ENCODE data around the gene GNL1. TPM values are rescaled to one million over a fixed set of nuclear protein-coding genes. Genes with fewer than 3 reads are reported as not detected.

The GNL1 gene
- total and polyA plus RNA-seq, 4 donors = 40.3 to 97.1 (median 77.3) TPM

DNA sequence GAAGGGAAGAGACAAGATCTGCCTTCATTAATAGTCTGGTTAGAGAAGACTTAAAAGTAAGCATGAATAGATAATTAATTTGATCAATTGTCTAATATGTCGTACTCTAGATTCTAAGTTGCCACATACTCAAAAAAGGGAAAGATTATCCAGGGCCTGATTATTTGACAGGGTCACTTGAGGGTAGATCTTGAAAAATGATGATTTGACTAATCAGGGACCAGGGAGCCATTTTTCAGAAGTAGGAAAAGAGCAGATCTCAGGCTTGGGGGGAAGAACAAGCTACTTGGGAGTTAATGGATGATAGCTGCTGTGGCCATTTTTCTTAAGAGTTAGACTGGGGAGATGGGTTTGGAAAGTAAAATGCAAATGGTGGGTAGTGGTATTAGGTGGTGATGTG is 36.0 kb upstream of the GNL1 start:
- no peaks in the 10 kb centered on the region for H3K9me3 ChIP-seq (ENCODE audit: control insufficient read depth, insufficient read depth, low read length)
- no peaks in the 10 kb centered on the region for H3K4me1 ChIP-seq (ENCODE audit: control insufficient read depth, insufficient read depth, low read length)
- no peak overlapping the region for H3K27ac ChIP-seq (ENCODE audit: low read depth, low read length)
- DNase-seq (ENCODE audit: low read depth in 4 of 6, low spot score in 6 of 6) = no peak
- H3K27me3 ChIP-seq (ENCODE audit: control insufficient read depth, insufficient read depth, low read length) = no peaks in the 10 kb centered on the region
- no peak overlapping the region for H3K4me3 ChIP-seq (ENCODE audit: low read depth, low read length)
- WGBS (ENCODE audit: insufficient coverage) = no CpG with 5 or more reads among the region's 1 CpG
- peaks cover 67% of the 10 kb centered on the region for H3K36me3 ChIP-seq (ENCODE audit: control insufficient read depth, insufficient read depth, low read length)

DNA sequence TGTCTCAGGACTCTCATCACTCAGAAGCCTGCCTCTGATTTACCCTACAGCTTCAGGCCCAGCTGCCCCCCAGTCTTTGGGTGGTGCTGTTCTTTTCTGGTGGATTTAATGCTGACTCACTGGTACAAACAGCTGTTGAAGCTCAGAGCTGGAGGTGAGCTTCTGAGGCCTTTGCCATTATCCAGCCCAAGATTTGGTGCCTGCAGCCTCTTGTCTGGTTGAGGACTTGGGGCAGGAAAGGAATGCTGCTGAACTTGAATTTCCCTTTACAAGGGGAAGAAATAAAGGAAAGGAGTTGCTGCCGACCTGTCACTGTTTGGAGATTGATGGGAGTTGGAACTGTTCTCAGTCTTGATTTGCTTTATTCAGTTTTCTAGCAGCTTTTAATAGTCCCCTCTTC is 34.7 kb upstream of the GNL1 start:
- no CpG with 5 or more reads among the region's 1 CpG for WGBS (ENCODE audit: insufficient coverage)

DNA sequence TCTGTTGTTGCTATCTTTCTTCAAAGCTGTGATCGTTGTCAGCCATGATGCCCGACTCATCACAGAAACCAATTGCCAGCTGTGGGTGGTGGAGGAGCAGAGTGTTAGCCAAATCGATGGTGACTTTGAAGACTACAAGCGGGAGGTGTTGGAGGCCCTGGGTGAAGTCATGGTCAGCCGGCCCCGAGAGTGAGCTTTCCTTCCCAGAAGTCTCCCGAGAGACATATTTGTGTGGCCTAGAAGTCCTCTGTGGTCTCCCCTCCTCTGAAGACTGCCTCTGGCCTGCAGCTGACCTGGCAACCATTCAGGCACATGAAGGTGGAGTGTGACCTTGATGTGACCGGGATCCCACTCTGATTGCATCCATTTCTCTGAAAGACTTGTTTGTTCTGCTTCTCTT is 34.2 kb upstream of the GNL1 start:
- Histone ChIP-seq H3K4me1 (ENCODE audit: control insufficient read depth, insufficient read depth, low read length) (no peaks in the 10 kb centered on the region), H3K36me3 (ENCODE audit: control insufficient read depth, insufficient read depth, low read length) (peaks cover 85% of the 10 kb centered on the region), H3K27me3 (ENCODE audit: control insufficient read depth, insufficient read depth, low read length) (no peaks in the 10 kb centered on the region), H3K4me3 (ENCODE audit: low read depth, low read length) (no peak overlapping the region), H3K9me3 (ENCODE audit: control insufficient read depth, insufficient read depth, low read length) (no peaks in the 10 kb centered on the region), H3K27ac (ENCODE audit: low read depth, low read length) (no peak overlapping the region)
- DNase-seq (ENCODE audit: low read depth in 4 of 6, low spot score in 6 of 6) = no peak
- WGBS (ENCODE audit: insufficient coverage) = 89% methylated on average over 7 of the region's 8 CpGs

More for the DNA sequence above, 34.7 kb upstream of the GNL1 start:
- no peaks in the 10 kb centered on the region for H3K27me3 ChIP-seq (ENCODE audit: control insufficient read depth, insufficient read depth, low read length)
- no peak overlapping the region for H3K27ac ChIP-seq (ENCODE audit: low read depth, low read length)
- no peak for DNase-seq (ENCODE audit: low read depth in 4 of 6, low spot score in 6 of 6)
- peaks cover 80% of the 10 kb centered on the region for H3K36me3 ChIP-seq (ENCODE audit: control insufficient read depth, insufficient read depth, low read length)
- no peaks in the 10 kb centered on the region for H3K4me1 ChIP-seq (ENCODE audit: control insufficient read depth, insufficient read depth, low read length)
- no peaks in the 10 kb centered on the region for H3K9me3 ChIP-seq (ENCODE audit: control insufficient read depth, insufficient read depth, low read length)
- no peak overlapping the region for H3K4me3 ChIP-seq (ENCODE audit: low read depth, low read length)

DNA sequence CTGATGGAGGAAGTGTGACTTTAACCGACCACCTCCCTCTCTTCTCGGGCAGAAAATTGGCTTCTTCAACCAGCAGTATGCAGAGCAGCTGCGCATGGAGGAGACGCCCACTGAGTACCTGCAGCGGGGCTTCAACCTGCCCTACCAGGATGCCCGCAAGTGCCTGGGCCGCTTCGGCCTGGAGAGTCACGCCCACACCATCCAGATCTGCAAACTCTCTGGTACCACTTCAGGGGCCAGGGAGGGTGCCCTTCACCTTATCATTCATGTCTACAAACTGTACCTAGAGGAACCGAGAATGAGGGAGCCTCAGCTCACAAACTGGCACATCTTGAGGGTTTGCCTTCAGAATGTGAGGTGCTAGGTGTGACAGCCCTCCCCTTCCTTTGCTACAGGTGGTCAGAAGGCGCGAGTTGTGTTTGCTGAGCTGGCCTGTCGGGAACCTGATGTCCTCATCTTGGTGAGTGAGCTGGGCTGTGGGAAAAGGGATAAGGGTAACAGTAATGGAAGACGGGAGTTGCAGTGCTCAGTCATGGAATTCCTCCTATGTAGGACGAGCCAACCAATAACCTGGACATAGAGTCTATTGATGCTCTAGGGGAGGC is 33.6 kb upstream of the GNL1 start:
- H3K9me3 ChIP-seq (ENCODE audit: control insufficient read depth, insufficient read depth, low read length) = no peaks in the 10 kb centered on the region
- H3K27me3 ChIP-seq (ENCODE audit: control insufficient read depth, insufficient read depth, low read length) = no peaks in the 10 kb centered on the region
- DNase-seq (ENCODE audit: low read depth in 4 of 6, low spot score in 6 of 6) = no peak
- H3K36me3 ChIP-seq (ENCODE audit: control insufficient read depth, insufficient read depth, low read length) = peaks cover 87% of the 10 kb centered on the region
- H3K4me1 ChIP-seq (ENCODE audit: control insufficient read depth, insufficient read depth, low read length) = no peaks in the 10 kb centered on the region
- H3K4me3 ChIP-seq (ENCODE audit: low read depth, low read length) = no peak overlapping the region
- 92% methylated on average over 10 of the region's 15 CpGs for WGBS (ENCODE audit: insufficient coverage)
- no peak overlapping the region for H3K27ac ChIP-seq (ENCODE audit: low read depth, low read length)

DNA sequence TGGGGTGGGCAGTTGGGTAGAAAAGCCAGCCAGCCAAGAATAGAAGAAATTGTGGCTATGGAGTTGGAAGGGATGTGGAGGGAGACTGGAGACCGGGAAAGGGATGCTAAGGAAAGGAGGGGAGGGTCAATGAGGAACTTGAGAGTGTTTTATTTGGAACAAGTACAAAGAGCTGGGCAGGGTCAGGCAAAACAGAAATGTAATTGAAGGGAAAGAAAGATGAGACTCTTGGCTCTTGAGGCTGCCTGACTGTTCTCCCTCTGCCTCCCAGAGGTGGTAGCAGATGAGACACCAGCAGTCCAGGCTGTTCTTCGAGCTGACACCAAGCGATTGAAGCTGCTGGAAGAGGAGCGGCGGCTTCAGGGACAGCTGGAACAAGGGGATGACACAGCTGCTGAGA is 27.6 kb upstream of the GNL1 start:
- H3K4me1 ChIP-seq (ENCODE audit: control insufficient read depth, insufficient read depth, low read length) = no peaks in the 10 kb centered on the region
- H3K9me3 ChIP-seq (ENCODE audit: control insufficient read depth, insufficient read depth, low read length) = no peaks in the 10 kb centered on the region
- H3K27me3 ChIP-seq (ENCODE audit: control insufficient read depth, insufficient read depth, low read length) = no peaks in the 10 kb centered on the region
- WGBS (ENCODE audit: insufficient coverage) = 89% methylated on average over 3 of the region's 5 CpGs
- DNase-seq (ENCODE audit: low read depth in 4 of 6, low spot score in 6 of 6) = peak in 1 of 6 donors; percentile 41
- no peak overlapping the region for H3K27ac ChIP-seq (ENCODE audit: low read depth, low read length)
- peaks cover 95% of the 10 kb centered on the region for H3K36me3 ChIP-seq (ENCODE audit: control insufficient read depth, insufficient read depth, low read length)
- H3K4me3 ChIP-seq (ENCODE audit: low read depth, low read length) = no peak overlapping the region

DNA sequence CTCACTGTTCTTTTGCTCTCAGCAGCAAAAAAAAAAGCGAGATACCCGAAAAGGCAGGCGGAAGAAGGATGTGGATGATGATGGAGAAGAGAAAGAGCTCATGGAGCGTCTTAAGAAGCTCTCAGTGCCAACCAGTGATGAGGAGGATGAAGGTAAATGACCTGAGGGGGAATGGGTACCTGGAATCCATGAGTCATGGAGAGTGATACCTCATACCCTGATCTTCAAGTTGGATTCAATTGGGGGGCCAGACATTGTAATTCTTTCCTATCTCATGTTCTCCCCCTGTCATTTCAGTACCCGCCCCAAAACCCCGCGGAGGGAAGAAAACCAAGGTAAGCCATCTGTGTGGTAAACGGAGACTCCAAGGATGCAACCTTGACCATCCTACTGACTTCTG is 21.8 kb upstream of the GNL1 start:
- Histone ChIP-seq H3K4me1 (ENCODE audit: control insufficient read depth, insufficient read depth, low read length) (no peaks in the 10 kb centered on the region), H3K27ac (ENCODE audit: low read depth, low read length) (no peak overlapping the region), H3K4me3 (ENCODE audit: low read depth, low read length) (no peak overlapping the region), H3K27me3 (ENCODE audit: control insufficient read depth, insufficient read depth, low read length) (no peaks in the 10 kb centered on the region), H3K36me3 (ENCODE audit: control insufficient read depth, insufficient read depth, low read length) (peaks cover 58% of the 10 kb centered on the region), H3K9me3 (ENCODE audit: control insufficient read depth, insufficient read depth, low read length) (no peaks in the 10 kb centered on the region)
- no peak for DNase-seq (ENCODE audit: low read depth in 4 of 6, low spot score in 6 of 6)
- 100% methylated on average over 4 of the region's 8 CpGs for WGBS (ENCODE audit: insufficient coverage)

DNA sequence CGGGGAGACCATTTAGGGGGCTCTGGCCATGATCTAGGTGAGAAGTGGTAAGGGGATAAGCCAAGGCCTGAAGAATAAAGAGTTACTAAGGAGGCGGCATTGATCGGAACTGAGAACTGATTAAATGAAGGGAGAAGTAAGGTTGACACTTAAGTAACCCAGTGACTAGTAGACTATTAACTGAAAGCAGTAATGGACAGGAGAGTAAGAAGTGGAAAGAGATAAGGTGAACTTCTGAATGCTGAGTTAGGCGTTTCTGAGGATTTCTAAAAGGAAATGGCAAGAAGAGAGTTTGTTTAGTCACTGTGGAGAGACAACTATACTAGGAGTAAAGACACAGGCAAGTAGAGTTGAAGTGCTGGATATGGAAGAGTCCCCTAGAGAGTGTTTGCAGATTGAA is 16.8 kb upstream of the GNL1 start:
- H3K4me3 ChIP-seq (ENCODE audit: low read depth, low read length) = no peak overlapping the region
- H3K4me1 ChIP-seq (ENCODE audit: control insufficient read depth, insufficient read depth, low read length) = peaks cover 13% of the 10 kb centered on the region
- no peaks in the 10 kb centered on the region for H3K9me3 ChIP-seq (ENCODE audit: control insufficient read depth, insufficient read depth, low read length)
- H3K27me3 ChIP-seq (ENCODE audit: control insufficient read depth, insufficient read depth, low read length) = no peaks in the 10 kb centered on the region
- no peak overlapping the region for H3K27ac ChIP-seq (ENCODE audit: low read depth, low read length)
- WGBS (ENCODE audit: insufficient coverage) = 86% methylated on average over 4 of the region's 4 CpGs
- no peak for DNase-seq (ENCODE audit: low read depth in 4 of 6, low spot score in 6 of 6)
- peaks cover 13% of the 10 kb centered on the region for H3K36me3 ChIP-seq (ENCODE audit: control insufficient read depth, insufficient read depth, low read length)

DNA sequence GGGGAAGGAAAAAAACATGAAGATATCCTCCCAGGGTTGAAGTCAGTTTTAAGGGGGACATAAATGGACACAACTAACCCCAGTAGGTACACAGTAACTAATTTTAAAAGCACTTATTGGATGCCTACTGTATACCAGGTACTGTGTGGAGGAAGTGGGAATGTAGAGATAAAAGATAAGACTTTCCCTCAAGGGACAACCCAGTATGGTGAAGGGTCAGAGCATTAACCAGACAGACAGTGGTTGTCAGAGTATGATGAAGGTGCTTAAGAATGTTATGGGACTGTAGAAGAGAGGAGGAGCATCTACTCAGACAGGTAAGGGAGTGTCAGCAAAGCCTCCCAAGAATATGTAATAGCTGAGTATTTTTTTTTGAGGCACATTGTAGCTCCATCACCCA is 15.9 kb upstream of the GNL1 start:
- no peaks in the 10 kb centered on the region for H3K9me3 ChIP-seq (ENCODE audit: control insufficient read depth, insufficient read depth, low read length)
- DNase-seq (ENCODE audit: low read depth in 4 of 6, low spot score in 6 of 6) = no peak
- H3K27me3 ChIP-seq (ENCODE audit: control insufficient read depth, insufficient read depth, low read length) = no peaks in the 10 kb centered on the region
- peak overlapping the region; percentile 96 for H3K4me3 ChIP-seq (ENCODE audit: low read depth, low read length)
- peak overlapping the region; percentile 87 for H3K27ac ChIP-seq (ENCODE audit: low read depth, low read length)
- peaks cover 3% of the 10 kb centered on the region for H3K36me3 ChIP-seq (ENCODE audit: control insufficient read depth, insufficient read depth, low read length)
- H3K4me1 ChIP-seq (ENCODE audit: control insufficient read depth, insufficient read depth, low read length) = peaks cover 13% of the 10 kb centered on the region

DNA sequence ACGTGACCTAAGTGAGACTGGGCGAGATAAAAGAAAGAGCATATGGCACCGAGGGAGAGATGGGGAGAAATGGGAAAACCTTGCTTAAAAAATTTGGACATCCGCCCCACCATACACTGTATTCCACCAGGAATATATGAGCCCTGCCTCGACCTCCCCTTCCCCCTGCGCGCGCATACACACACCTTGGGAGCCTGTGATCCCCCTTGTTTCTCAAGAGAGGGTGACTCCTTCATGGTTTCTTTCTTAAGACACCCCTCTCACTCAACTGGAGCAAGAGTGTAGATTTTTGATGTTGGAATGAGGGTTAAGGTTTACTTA is 15.4 kb upstream of the GNL1 start:
- DNase-seq (ENCODE audit: low read depth in 4 of 6, low spot score in 6 of 6) = no peak
- Histone ChIP-seq H3K4me1 (ENCODE audit: control insufficient read depth, insufficient read depth, low read length) (peaks cover 13% of the 10 kb centered on the region), H3K27ac (ENCODE audit: low read depth, low read length) (peak overlapping the region; percentile 87), H3K9me3 (ENCODE audit: control insufficient read depth, insufficient read depth, low read length) (no peaks in the 10 kb centered on the region), H3K4me3 (ENCODE audit: low read depth, low read length) (peak overlapping the region; percentile 96), H3K36me3 (ENCODE audit: control insufficient read depth, insufficient read depth, low read length) (peaks cover 3% of the 10 kb centered on the region), H3K27me3 (ENCODE audit: control insufficient read depth, insufficient read depth, low read length) (no peaks in the 10 kb centered on the region)
- 0% methylated on average over 4 of the region's 8 CpGs for WGBS (ENCODE audit: insufficient coverage)

DNA sequence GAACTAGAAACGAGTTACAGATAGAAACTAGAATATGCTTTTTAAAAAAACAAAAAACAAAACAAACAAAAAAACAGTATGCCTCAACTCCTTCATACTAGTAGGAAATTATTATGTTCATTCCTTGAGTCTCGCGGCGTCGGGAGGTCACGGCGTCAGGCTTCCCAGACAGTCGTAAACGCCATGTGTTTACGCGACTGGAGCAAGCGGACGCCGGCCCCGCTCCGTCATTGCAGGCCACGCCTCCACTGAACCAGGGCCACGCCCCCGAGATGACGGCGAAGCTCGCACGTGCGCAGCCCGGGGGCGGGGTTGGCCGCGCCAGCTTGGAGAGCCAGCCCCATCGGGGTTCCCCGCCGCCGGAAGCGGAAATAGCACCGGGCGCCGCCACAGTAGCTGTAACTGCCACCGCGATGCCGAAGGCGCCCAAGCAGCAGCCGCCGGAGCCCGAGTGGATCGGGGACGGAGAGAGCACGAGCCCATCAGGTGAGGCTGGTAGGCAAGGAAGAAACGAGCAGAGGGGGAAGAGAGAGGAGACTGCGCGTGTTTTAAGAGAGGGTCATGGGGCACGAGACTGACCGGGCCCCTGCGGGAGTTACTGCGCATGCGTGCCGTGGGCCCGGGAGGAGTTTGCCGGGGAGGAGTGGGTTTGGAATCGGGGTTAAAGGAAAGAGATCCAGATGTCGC is 14.9 kb upstream of the GNL1 start, which contains the start of gene ABCF1:
Gene ABCF1 (plus strand): TSS at position 368 of the 687 bp plus-strand sequence. CDS start 46 bp downstream, at position 414.
- under 1% methylated on average over 58 of the region's 59 CpGs for WGBS (ENCODE audit: insufficient coverage)
- Histone ChIP-seq H3K4me1 (ENCODE audit: control insufficient read depth, insufficient read depth, low read length) (peaks cover 13% of the 10 kb centered on the region), H3K36me3 (ENCODE audit: control insufficient read depth, insufficient read depth, low read length) (no peaks in the 10 kb centered on the region), H3K4me3 (ENCODE audit: low read depth, low read length) (peak within 1 kb of the TSS; percentile 96), H3K27ac (ENCODE audit: low read depth, low read length) (peak within 1 kb of the TSS; percentile 87), H3K27me3 (ENCODE audit: control insufficient read depth, insufficient read depth, low read length) (no peaks in the 10 kb centered on the region), H3K9me3 (ENCODE audit: control insufficient read depth, insufficient read depth, low read length) (no peaks in the 10 kb centered on the region)
- DNase-seq (ENCODE audit: low read depth in 4 of 6, low spot score in 6 of 6) = peak; percentile 94 to 99 (median 96)

All from spinal cord (tissue), 10 donors.